Calu3 (cell line): ENCODE measurements around the gene ECT2L. TPM values are rescaled to one million over a fixed set of nuclear protein-coding genes. Genes with fewer than 3 reads are reported as not detected.

ENCODE experiments used
- BruUV-seq: library from RNA; stranded (reverse); fragments of 400-500 nt; replicated peaks from 2 replicates; lab custom pipeline; 2021; lab: Mats Ljungman, UMichigan
- CTCF ChIA-PET: fragments of 300-600 bp; sonication (Branson Sonifier 250); formaldehyde crosslinking; loops from one replicate; lab custom pipeline; 2022; ENCODE audit warnings: antibody characterized with exemption; lab: Charles Lee
- DNase-seq: peaks from one replicate; pipeline ENCODE4 v3.0.0; 2022
- H3K27ac Mint-ChIP-seq: one replicate; pipeline ENCODE4 v1.8.0; 2022; ENCODE audit warnings: mixed read lengths; ENCODE audit not compliant: unreplicated experiment
- H3K27me3 Mint-ChIP-seq: one replicate; pipeline ENCODE4 v1.8.0; 2022; ENCODE audit warnings: mixed read lengths; ENCODE audit not compliant: unreplicated experiment
- H3K36me3 Mint-ChIP-seq: one replicate; pipeline ENCODE4 v1.8.0; 2022; ENCODE audit warnings: mild to moderate bottlenecking, moderate library complexity, mixed read lengths; ENCODE audit not compliant: insufficient read depth, unreplicated experiment
- H3K4me1 Mint-ChIP-seq: one replicate; pipeline ENCODE4 v1.8.0; 2022; ENCODE audit warnings: mild to moderate bottlenecking, low read depth, mixed read lengths; ENCODE audit not compliant: unreplicated experiment
- H3K4me3 Mint-ChIP-seq: one replicate; pipeline ENCODE4 v1.8.0; 2022; ENCODE audit warnings: mild to moderate bottlenecking, low read depth, moderate library complexity, mixed read lengths; ENCODE audit not compliant: unreplicated experiment
- H3K9me3 Mint-ChIP-seq: one replicate; pipeline ENCODE4 v1.8.0; 2022; ENCODE audit warnings: low read depth, mixed read lengths; ENCODE audit not compliant: unreplicated experiment
- intact Hi-C: fragments of 100-400 bp; cut with micrococcal nuclease; formaldehyde crosslinking; loops from one replicate; pipeline ENCODE4 v1.10.0; 2022; ENCODE audit not compliant: unreplicated experiment
- total RNA-seq: library from RNA; stranded (reverse); gene quantifications from 2 replicates; pipeline ENCODE4 v1.2.3, GENCODE V29; 2022
- TF ChIP-seq, protein P1 (sequence below): fragments of 200-600 bp; IDR thresholded peaks from one replicate; pipeline ENCODE4 v1.8.0; 2022; ENCODE audit warnings: antibody characterized with exemption; ENCODE audit not compliant: unreplicated experiment

Gene ECT2L
- total RNA-seq, 1 experiment from 2014 or later, result not detected

DNA sequence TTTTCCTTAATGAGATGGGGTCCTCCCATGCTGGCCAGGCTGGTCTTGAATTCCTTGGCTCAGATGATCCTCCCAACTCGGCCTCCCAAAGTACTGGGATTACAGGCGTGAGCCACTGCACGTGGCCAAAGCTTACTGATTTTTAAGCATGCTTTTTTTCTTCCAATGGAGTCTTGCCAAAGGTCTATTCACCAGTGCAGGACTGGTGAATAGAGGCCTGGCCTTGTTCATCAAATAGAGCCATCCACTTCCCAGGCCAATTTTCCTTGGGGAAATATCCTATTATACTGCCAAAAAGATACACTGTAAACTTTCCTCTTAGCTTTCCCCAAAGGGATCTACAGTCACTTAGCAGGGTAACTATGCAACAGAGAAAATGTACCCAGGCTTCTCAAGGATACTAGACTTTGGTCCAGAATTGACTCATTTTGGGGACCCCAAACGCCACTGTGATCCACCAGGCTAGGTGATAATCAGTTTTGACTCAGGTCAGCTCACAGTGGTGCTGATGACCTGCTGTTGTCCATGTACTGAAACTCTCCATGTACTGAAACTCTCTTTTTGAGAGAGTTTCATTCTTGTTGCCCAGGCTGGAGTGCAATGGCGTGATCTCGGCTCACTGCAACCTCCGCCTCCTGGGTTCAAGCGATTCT is 100.3 kb downstream of the ECT2L start:
- CTCF ChIA-PET, result no interaction called here
- Mint-ChIP-seq H3K36me3 (peaks cover 7% of the 10 kb centered on the region), H3K4me1 (no peaks in the 10 kb centered on the region), H3K27ac (no peak overlapping the region), H3K9me3 (no peaks in the 10 kb centered on the region), H3K27me3 (no peaks in the 10 kb centered on the region), H3K4me3 (no peak overlapping the region)
- intact Hi-C loops, result no loop called here
- TF ChIP-seq, protein P1, sequence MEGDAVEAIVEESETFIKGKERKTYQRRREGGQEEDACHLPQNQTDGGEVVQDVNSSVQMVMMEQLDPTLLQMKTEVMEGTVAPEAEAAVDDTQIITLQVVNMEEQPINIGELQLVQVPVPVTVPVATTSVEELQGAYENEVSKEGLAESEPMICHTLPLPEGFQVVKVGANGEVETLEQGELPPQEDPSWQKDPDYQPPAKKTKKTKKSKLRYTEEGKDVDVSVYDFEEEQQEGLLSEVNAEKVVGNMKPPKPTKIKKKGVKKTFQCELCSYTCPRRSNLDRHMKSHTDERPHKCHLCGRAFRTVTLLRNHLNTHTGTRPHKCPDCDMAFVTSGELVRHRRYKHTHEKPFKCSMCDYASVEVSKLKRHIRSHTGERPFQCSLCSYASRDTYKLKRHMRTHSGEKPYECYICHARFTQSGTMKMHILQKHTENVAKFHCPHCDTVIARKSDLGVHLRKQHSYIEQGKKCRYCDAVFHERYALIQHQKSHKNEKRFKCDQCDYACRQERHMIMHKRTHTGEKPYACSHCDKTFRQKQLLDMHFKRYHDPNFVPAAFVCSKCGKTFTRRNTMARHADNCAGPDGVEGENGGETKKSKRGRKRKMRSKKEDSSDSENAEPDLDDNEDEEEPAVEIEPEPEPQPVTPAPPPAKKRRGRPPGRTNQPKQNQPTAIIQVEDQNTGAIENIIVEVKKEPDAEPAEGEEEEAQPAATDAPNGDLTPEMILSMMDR, result no peak
- no TSS peak for BruUV-seq
- no peak for DNase-seq

DNA sequence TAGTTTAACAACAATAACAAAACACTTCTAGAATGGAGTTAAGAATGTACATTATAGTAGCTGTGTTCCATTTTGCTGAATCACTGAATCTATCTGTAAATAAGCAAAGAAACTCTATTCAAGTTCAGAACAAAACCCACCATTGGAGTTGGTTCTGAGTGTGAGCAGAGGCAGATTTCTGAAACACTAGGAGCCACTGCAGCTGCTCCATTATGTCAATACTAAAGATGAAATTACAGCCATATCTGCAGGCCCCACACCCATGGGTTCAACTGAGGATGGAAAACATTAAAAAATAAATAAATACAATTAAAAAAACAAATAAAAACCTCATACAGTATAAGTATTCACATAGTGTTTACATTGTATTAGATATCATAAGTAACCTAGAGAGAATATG is 101.1 kb downstream of the ECT2L start:
- CTCF ChIA-PET, result no interaction called here
- TF ChIP-seq, protein P1, result no peak
- H3K9me3 Mint-ChIP-seq, result no peaks in the 10 kb centered on the region
- BruUV-seq, result no TSS peak
- no peaks in the 10 kb centered on the region for H3K27me3 Mint-ChIP-seq
- intact Hi-C loops, result no loop called here
- no peak overlapping the region for H3K4me3 Mint-ChIP-seq
- H3K4me1 Mint-ChIP-seq, result no peaks in the 10 kb centered on the region
- DNase-seq, result no peak
- H3K36me3 Mint-ChIP-seq, result peaks cover 7% of the 10 kb centered on the region
- no peak overlapping the region for H3K27ac Mint-ChIP-seq

DNA sequence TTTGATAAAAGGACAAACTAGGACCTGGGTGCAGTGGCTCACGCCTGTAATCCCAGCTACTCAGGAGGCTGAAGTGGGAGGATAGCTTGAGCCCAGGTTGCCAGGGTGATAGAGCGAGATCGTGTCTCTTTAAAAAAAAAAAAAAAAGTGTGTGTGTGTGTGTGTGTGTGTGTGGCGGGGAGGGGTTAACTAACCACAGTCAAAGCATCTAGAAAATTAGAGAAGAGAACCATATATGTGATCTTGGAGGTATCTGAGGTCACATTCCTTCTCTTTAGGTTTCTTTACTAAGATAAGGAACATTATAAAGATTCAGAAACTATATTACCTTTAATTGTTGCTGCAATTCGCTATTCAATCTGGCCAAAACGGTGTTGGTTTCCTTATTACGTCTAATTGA is 111.3 kb downstream of the ECT2L start:
- intact Hi-C loops, result loop anchor here (10.0 kb wide), 1 partner anchor 92 kb away; no protein-coding TSS in a partner anchor
- peaks cover 5% of the 10 kb centered on the region for H3K36me3 Mint-ChIP-seq

DNA sequence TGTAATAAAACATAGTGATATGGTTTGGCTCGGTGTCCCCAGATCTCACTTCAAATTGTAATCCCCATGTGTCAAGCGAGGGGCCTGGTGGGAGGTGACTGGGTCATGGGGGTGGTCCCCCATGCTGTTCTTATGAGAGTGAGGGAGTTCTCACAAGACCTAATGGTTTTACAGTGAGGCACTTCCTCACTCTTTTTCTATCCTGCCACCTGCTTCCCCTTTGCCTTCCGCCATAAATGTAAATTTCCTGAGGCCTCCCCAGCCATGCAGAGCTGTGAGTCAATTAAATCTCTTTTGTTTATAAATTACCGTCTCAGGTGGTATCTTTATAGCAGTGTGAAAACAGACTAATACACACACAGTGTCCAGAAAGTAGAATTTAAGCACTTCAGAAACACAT is 113.6 kb downstream of the ECT2L start:
- Mint-ChIP-seq H3K27ac (no peak overlapping the region), H3K4me3 (no peak overlapping the region)
- intact Hi-C loops, result loop anchor here (10.0 kb wide), 1 partner anchor 95 kb away; no protein-coding TSS in a partner anchor

More for the DNA sequence above, 111.3 kb downstream of the ECT2L start:
- DNase-seq, result no peak
- Mint-ChIP-seq H3K4me3 (no peak overlapping the region), H3K27me3 (no peaks in the 10 kb centered on the region), H3K9me3 (no peaks in the 10 kb centered on the region), H3K27ac (no peak overlapping the region), H3K4me1 (no peaks in the 10 kb centered on the region)
- TF ChIP-seq, protein P1, result no peak
- CTCF ChIA-PET, result interaction anchor here (0.6 kb wide), 1 partner anchor 14 kb away, joined by 3 read pairs; no protein-coding TSS in a partner anchor
- no TSS peak for BruUV-seq

More for the DNA sequence above, 113.6 kb downstream of the ECT2L start:
- TF ChIP-seq, protein P1, result no peak
- BruUV-seq, result no TSS peak
- CTCF ChIA-PET, result no interaction called here
- no peaks in the 10 kb centered on the region for H3K4me1 Mint-ChIP-seq
- H3K36me3 Mint-ChIP-seq, result peaks cover 5% of the 10 kb centered on the region
- DNase-seq, result no peak
- H3K27me3 Mint-ChIP-seq, result no peaks in the 10 kb centered on the region
- no peaks in the 10 kb centered on the region for H3K9me3 Mint-ChIP-seq
